ENCODE data around the gene C1orf174. TPM values are rescaled to one million over a fixed set of nuclear protein-coding genes. Genes with fewer than 3 reads are reported as not detected.

Gene C1orf174
- polyA plus RNA-seq, 1 donor from 2014 or later = 29.4 TPM

DNA sequence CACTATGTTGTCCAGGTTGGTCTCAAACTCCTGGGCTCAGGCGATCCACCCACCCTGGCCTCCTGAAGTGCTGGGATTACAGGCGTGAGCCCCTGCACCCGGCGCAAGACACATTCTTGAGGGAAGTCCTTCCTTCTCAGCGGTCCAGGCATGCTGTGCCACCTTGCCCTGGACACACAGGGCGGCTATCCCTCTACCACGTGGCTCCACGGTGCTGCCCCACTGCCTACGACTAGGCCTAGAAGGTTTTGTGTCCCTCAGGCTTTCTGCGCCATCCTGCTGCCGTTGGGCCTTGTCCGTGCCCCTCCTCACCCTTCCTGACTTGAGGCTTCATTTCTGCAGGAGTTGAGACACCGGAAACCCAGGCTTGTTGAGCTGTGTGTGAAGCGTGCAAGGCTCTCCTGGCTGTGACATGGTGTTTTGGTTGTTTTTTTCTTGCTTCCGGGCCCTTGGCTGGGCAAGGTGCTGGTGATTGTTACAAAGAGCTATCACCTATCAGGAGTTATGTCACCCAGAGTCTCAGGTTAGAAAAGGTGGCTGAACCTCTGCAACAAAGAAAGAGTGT is 13.9 kb downstream of the C1orf174 start:
- no peaks in the 10 kb centered on the region for H3K9me3 Mint-ChIP-seq
- H3K4me3 Mint-ChIP-seq = no peak overlapping the region

DNA sequence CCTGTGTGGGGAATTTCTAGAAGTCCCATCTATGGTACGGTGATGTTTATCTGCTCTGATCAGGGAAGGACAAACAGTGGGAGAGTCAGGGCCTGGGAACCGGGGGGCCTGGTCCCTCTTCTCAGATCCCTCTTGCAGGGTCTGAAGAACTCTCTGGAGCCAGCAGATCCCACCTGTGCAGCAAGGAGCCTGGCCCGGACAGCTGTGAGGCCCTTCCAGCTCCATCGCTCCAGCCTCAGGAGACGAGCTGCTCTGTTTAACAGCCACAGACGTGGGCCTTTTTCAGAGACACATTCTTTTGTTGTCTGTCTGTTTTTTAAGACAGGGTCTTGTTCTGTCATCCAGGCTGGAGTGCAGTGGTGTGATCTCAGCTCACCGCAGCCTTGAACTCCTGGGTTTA is 14.5 kb downstream of the C1orf174 start:
- no peaks in the 10 kb centered on the region for H3K27me3 Mint-ChIP-seq
- H3K27ac Mint-ChIP-seq = no peak overlapping the region
- H3K4me3 Mint-ChIP-seq = no peak overlapping the region
- no peaks in the 10 kb centered on the region for H3K9me3 Mint-ChIP-seq
- peaks cover 4% of the 10 kb centered on the region for H3K36me3 Mint-ChIP-seq
- H3K4me1 Mint-ChIP-seq = peaks cover 0 to 2% (median 0%) of the 10 kb centered on the region in 3 donors

More for the DNA sequence above, 13.9 kb downstream of the C1orf174 start:
- Mint-ChIP-seq H3K27me3 (no peaks in the 10 kb centered on the region), H3K4me1 (peaks cover 0 to 2% (median 0%) of the 10 kb centered on the region in 3 donors), H3K27ac (no peak overlapping the region), H3K36me3 (peaks cover 4% of the 10 kb centered on the region)

DNA sequence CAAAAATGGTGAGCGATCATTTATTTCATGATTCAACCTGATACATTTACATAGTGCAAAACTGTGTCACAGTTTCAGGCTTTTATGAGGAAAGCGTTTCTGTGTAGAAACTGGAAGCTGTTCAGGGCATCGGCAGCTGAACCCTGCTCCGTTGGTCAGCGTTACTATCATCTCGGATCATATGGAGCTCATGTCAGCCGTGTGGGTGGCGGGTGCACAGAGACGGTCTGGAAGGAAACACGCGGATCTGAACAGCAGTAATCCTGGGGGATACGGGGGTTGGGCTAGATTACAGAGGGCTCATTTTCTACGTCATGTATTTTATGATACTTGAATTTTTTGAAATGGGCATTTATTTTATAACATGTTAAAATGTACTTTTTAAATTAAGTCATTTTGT is 15.1 kb downstream of the C1orf174 start:
- H3K27me3 Mint-ChIP-seq = no peaks in the 10 kb centered on the region
- no peak overlapping the region for H3K4me3 Mint-ChIP-seq
- H3K4me1 Mint-ChIP-seq = peaks cover 0 to 2% (median 0%) of the 10 kb centered on the region in 3 donors
- H3K27ac Mint-ChIP-seq = no peak overlapping the region
- H3K9me3 Mint-ChIP-seq = no peaks in the 10 kb centered on the region
- peaks cover 5% of the 10 kb centered on the region for H3K36me3 Mint-ChIP-seq

DNA sequence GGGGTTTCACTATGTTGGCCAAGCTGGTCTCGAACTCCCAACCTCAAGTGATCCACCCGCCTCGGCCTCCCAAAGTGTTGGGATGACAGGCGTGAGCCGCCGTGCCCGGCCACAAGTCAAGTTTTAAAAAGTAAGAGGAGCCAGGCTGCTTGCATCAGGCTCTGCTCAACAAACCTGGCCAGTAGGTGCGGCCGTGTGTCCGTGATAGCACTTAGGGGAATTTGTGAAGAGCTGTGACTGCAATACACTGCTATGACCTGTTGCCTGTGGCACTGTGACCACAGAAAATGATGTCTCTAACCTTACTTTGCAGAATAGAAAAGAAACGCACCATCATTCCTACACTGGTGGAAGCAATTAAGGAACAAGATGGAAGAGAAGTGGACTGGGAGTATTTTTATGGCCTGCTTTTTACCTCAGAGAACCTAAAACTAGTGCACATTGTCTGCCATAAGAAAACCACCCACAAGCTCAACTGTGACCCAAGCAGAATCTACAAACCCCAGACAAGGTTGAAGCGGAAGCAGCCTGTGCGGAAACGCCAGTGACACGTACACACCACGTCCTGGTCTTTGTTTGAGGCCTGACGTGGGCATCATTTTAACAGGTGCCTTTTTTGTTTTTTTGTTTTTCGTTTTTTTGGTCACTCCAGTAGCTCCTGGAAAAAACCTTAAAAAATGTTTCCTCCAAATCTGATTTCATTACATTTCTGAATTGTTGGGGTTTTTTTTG is 16.7 kb downstream of the C1orf174 start:
- Mint-ChIP-seq H3K27ac (no peak overlapping the region), H3K9me3 (peaks cover 0 to 8% (median 0%) of the 10 kb centered on the region in 3 donors), H3K27me3 (no peaks in the 10 kb centered on the region), H3K36me3 (peaks cover 14% of the 10 kb centered on the region), H3K4me1 (no peaks in the 10 kb centered on the region), H3K4me3 (no peak overlapping the region)

DNA sequence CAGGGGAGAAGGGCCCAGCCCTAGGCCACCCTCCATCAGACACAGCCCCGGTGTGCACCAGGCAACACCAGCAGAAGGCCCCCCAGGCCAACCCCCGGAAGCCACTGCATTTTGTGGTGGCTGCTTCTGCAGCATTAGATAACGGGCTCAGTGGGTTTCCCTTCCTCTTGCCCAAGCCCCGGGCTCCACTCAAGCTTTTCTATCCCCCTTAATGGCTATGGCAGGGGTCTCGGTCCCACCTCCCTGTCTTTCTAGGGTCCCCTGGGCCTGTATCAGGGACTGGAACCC is 18.9 kb downstream of the C1orf174 start:
- no peak overlapping the region for H3K27ac Mint-ChIP-seq
- no peaks in the 10 kb centered on the region for H3K27me3 Mint-ChIP-seq
- peaks cover 15% of the 10 kb centered on the region for H3K36me3 Mint-ChIP-seq

DNA sequence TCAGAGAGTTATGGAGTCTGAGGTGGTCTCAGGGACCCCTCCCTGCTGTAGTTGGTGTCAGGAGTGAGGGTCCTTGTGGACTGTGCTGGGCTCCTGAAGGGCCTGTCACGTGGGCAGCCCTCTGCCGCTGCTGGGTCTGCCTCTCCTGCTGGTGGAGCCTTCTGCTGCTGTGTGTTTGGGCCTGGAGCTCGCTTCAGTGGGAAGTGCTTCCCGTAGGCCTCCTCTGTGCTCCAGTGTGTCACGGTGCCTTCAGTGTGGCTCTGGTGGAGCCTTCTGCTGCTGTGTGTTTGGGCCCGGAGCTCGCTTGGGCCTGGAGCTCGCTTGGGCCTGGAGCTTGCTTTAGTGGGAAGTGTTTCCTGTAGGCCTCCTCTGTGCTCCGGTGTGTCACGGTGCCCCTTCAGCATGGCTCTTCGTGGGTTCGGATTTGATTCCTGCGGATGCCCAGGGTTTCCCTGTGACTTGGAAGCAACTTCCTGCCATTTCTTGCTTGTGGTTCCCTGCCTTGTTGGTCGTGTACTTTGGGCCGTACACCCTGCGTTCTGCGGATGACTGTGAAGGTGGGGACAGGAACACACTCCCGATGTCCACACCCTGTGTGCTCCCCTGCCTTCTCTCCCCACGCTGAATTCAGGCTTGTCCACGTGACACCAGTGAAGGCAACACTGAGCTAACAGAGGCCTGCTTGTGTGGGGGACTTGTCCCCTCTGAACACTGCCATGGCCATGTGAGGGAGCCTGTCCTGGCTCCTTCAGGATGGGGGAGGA is 19.5 kb downstream of the C1orf174 start:
- Mint-ChIP-seq H3K36me3 (peaks cover 17% of the 10 kb centered on the region), H3K9me3 (peaks cover 0 to 8% (median 0%) of the 10 kb centered on the region in 3 donors), H3K4me1 (no peaks in the 10 kb centered on the region), H3K27ac (no peak overlapping the region), H3K27me3 (no peaks in the 10 kb centered on the region), H3K4me3 (no peak overlapping the region)

More for the DNA sequence above, 18.9 kb downstream of the C1orf174 start:
- Mint-ChIP-seq H3K9me3 (peaks cover 0 to 8% (median 0%) of the 10 kb centered on the region in 3 donors), H3K4me3 (no peak overlapping the region), H3K4me1 (no peaks in the 10 kb centered on the region)

DNA sequence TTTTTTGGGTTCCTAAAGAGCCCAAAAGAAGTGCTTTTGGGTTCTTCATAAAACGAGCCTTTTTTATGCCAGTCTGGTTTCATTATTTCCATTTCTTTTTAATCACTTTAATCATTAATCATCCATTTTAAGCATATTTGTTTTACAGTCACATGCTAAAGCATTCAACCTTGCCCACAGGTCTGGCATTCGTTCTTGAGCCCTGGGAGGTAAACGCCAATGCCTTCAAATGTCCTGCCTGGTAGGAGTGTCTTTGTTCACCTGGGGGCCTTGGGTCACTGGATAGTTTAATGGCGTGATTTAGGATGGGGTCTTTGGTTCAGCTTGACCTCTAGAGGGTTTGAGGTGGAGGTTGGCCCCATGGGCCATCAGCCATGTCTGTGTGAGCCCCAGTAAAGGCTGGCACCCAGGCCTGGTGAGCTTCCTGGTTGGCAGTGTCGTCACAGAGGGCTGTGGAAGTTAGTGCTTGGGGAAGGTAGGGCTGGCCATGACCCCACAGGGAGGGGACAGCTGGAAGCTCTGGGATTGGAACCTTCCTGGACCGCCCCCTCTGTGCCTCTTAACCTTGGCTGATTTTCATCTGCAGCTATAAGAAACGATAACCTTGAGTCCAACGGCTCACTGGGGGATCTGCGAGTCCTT is 20.2 kb downstream of the C1orf174 start:
- Mint-ChIP-seq H3K4me1 (no peaks in the 10 kb centered on the region), H3K27me3 (no peaks in the 10 kb centered on the region), H3K9me3 (peaks cover 0 to 8% (median 0%) of the 10 kb centered on the region in 3 donors), H3K27ac (no peak overlapping the region), H3K36me3 (peaks cover 17% of the 10 kb centered on the region), H3K4me3 (no peak overlapping the region)

DNA sequence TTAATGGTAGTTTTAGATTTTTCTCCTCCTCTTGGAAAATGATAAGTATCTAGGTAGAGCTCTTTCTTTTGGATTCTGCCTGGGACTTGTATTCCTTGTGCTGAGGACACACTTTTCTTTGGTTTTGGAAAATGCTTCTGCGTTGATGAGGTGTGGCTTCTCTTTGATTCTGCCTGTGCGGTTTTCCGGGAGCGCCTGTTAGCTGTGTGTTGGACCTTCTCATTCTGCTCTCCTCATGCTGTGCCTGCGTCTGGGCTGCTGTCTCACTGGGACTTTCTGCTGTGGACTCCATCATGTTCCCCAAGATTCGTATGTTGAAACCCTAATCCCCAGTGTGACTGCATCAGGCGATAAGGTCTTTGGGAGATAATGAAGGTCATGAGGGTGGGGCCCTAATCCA is 21.0 kb downstream of the C1orf174 start:
- no peaks in the 10 kb centered on the region for H3K4me1 Mint-ChIP-seq
- peak overlapping the region in 1 of 3 donors; percentile 50 for H3K27ac Mint-ChIP-seq
- H3K9me3 Mint-ChIP-seq = peaks cover 0 to 8% (median 0%) of the 10 kb centered on the region in 3 donors
- peaks cover 17% of the 10 kb centered on the region for H3K36me3 Mint-ChIP-seq
- H3K27me3 Mint-ChIP-seq = no peaks in the 10 kb centered on the region
- H3K4me3 Mint-ChIP-seq = no peak overlapping the region

DNA sequence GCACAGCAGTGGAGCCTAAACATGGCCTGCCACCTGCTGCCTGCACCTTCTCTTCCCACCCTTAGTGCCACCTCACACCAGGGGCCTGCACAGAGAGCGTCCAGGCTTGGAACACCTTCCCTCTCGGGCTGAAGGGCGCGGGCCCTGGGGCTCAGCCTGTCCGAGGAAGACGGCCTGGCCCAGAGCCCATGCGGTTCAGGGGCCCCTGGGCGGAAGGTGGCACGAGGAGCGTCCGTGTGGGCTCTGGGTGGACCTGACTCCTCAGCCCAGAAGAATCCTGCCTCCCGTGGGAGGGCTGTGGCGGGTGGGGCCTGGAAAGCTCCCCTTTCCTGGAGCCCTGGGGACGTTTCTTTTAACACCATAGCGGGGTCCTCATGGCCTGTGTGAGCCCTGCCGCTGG is 23.4 kb downstream of the C1orf174 start:
- H3K9me3 Mint-ChIP-seq = peaks cover 0 to 8% (median 0%) of the 10 kb centered on the region in 3 donors
- H3K4me1 Mint-ChIP-seq = no peaks in the 10 kb centered on the region
- no peaks in the 10 kb centered on the region for H3K27me3 Mint-ChIP-seq
- peaks cover 21% of the 10 kb centered on the region for H3K36me3 Mint-ChIP-seq
- H3K27ac Mint-ChIP-seq = no peak overlapping the region
- no peak overlapping the region for H3K4me3 Mint-ChIP-seq

DNA sequence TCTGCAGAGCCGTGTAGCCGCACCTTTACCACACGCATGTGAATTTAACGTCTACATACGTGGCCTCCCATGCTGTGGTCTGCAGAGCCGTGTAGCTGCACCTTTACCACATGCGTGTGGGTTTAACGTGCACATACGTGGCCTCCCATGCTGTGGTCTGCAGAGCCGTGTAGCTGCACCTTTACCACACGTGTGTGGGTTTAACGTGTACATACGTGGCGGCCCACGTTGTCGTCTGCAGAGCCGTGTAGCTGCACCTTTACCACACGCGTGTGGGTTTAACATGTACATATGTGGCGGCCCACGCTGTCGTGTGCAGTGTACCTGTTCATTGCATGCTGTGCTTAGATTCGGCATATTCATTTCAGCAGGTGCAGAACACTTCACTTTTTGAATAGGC is 25.3 kb downstream of the C1orf174 start:
- Mint-ChIP-seq H3K9me3 (peaks cover 0 to 8% (median 0%) of the 10 kb centered on the region in 3 donors), H3K4me3 (no peak overlapping the region), H3K27ac (no peak overlapping the region), H3K4me1 (no peaks in the 10 kb centered on the region), H3K36me3 (peaks cover 18% of the 10 kb centered on the region), H3K27me3 (no peaks in the 10 kb centered on the region)

DNA sequence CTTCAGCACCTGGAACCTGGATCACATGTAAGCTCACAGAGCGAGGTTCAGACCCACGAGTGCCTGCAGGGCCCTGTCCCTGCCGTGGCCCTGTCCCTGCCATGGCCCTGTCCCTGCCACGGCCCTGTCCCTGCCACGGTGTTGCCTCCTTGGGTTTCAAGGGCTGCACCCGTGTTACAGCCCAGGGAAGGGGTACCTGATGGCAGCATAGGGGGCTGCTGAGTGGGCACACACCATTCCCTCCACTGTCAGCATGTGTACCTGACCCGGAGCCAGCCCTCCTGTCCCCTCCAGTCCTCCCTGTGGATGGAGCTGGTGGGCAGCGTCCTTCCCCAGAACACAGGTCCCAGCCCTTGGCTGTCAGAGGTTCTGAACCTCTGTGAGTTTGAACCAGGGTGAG is 27.5 kb downstream of the C1orf174 start:
- Mint-ChIP-seq H3K9me3 (no peaks in the 10 kb centered on the region), H3K27me3 (no peaks in the 10 kb centered on the region), H3K27ac (no peak overlapping the region), H3K36me3 (peaks cover 8% of the 10 kb centered on the region), H3K4me3 (no peak overlapping the region), H3K4me1 (no peaks in the 10 kb centered on the region)

DNA sequence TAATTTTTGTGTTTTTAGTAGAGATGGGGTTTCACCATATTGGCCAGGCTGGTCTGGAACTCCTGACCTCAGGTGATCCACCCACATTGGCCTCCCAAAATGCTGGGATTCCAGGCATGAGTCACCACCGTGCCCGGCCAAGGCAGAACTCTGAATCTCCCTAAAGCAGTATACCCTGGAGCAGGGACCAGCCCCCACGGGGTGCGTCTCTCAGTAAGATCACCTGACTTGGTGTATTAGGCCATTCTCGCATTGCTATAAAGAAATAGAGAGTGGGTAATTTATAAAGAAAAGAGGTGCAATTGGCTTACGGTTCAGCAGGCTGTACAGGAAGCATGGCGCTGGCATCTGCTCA is 28.6 kb downstream of the C1orf174 start:
- Mint-ChIP-seq H3K27ac (no peak overlapping the region), H3K36me3 (peaks cover 9% of the 10 kb centered on the region), H3K9me3 (no peaks in the 10 kb centered on the region)

DNA sequence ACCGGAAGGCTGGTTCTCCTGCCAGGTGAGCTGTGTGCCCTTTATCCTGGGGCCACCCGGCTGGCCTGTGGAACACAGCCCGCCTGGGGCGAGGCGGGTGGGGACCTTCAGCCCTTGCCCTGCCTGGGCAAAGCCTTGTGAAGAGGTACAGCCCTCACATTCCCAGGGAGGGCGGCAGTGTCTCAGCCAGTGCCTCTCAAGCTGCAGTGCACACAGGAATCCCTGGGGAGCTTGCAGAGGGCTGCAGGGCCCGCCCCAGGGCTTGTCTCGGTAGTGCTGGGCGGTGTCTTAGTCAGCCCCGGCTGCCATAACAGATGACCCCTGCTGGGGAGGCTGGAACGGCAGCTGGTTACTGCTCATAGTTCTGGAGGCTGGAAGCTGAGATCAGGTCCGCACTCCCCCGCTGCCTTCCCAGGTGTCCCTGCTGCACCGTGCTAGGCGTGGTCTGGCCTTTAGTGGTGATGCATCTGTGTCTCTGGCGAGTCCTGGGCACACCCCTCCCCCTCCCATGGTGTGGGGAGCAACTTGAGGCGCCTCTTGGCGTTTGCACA is 30.2 kb downstream of the C1orf174 start:
- Mint-ChIP-seq H3K9me3 (no peaks in the 10 kb centered on the region), H3K4me3 (no peak overlapping the region), H3K4me1 (peaks cover 0 to 6% (median 4%) of the 10 kb centered on the region in 3 donors), H3K27ac (no peak overlapping the region), H3K27me3 (no peaks in the 10 kb centered on the region), H3K36me3 (peaks cover 8% of the 10 kb centered on the region)

More for the DNA sequence above, 28.6 kb downstream of the C1orf174 start:
- H3K27me3 Mint-ChIP-seq = no peaks in the 10 kb centered on the region
- no peak overlapping the region for H3K4me3 Mint-ChIP-seq
- peaks cover 0 to 2% (median 0%) of the 10 kb centered on the region in 3 donors for H3K4me1 Mint-ChIP-seq

DNA sequence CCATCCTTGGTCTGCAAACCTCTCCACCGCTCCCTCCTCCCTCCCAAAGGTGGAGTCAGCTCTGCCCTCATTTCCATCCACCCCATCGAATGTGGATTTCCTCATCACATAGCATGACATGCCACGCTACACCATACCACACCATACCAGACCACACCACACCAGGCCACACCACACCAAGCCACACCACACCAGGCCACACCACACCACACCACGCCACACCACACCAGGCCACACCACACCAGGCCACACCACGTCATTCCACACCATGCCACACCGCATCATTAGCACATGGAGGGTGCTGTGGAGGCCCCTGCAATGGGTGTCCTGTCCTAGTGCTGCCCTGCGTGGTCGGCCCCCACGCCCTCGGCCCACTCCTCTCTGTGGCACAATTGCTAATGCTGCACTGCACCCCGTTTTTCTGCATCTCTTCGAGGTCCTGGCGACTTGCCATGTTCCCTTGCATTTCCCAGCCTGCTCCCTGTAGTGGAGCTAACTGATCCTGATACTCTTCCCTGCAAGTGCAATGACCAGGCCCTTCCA is 31.5 kb downstream of the C1orf174 start:
- H3K27me3 Mint-ChIP-seq = no peaks in the 10 kb centered on the region
- no peak overlapping the region for H3K4me3 Mint-ChIP-seq
- H3K36me3 Mint-ChIP-seq = peaks cover 4% of the 10 kb centered on the region
- H3K4me1 Mint-ChIP-seq = peaks cover 0 to 8% (median 6%) of the 10 kb centered on the region in 3 donors
- no peaks in the 10 kb centered on the region for H3K9me3 Mint-ChIP-seq
- H3K27ac Mint-ChIP-seq = peak overlapping the region in 1 of 3 donors; percentile 93

Measured in IgD-negative memory B cell (primary cell).